CD4-positive, alpha-beta memory T cell (primary cell): ENCODE results near the gene SORCS3. TPM values are rescaled to one million over a fixed set of nuclear protein-coding genes. Genes with fewer than 3 reads are reported as not detected.

ENCODE experiments used
- CTCF ChIA-PET: fragments of 350-600 bp; sonication (Branson Sonifier 250); formaldehyde crosslinking; loops from one replicate; lab custom pipeline; 2021; ENCODE audit warnings: inconsistent platforms; ENCODE audit not compliant: partially characterized antibody; lab: Charles Lee
- POLR2A ChIA-PET: fragments of 350-600 bp; sonication (Branson Sonifier 250); formaldehyde crosslinking; loops from one replicate; lab custom pipeline; 2021; ENCODE audit not compliant: partially characterized antibody; lab: Charles Lee
- DNase-seq, 5 donors: peaks; one replicate each; pipeline versions ENCODE4 v3.0.0 to v3.0.0-alpha.2; 2020 to 2022; ENCODE audit warnings: mixed read lengths in 1 of 5
- H3K27ac ChIP-seq: one replicate; pipeline ENCODE4 v1.7.0; 2013; ENCODE audit warnings: low read depth, low read length
- H3K27me3 ChIP-seq: 2 replicates; pipeline ENCODE4 v1.7.0; 2013; ENCODE audit warnings: mild to moderate bottlenecking, low read length, moderate library complexity; ENCODE audit not compliant: insufficient read depth
- H3K36me3 ChIP-seq: 2 replicates; pipeline ENCODE4 v1.7.0; 2013; ENCODE audit warnings: mild to moderate bottlenecking, low read length, moderate library complexity; ENCODE audit not compliant: insufficient read depth
- H3K4me1 ChIP-seq: 2 replicates; pipeline ENCODE4 v1.7.0; 2013; ENCODE audit warnings: mild to moderate bottlenecking, low read length, moderate library complexity; ENCODE audit not compliant: insufficient read depth
- H3K4me3 ChIP-seq, 2 donors: one replicate each; pipeline ENCODE4 v1.7.0; 2013; ENCODE audit warnings: low read length in 2 of 2, mild to moderate bottlenecking in 1 of 2
- H3K9me3 ChIP-seq, 2 donors: one replicate each; pipeline ENCODE4 v1.7.0; 2013; ENCODE audit warnings: low read length in 2 of 2, control low read depth in 1 of 2; ENCODE audit not compliant: control insufficient read depth in 1 of 2
- H3K27ac Mint-ChIP-seq, 7 donors: one replicate each; pipeline ENCODE4 v1.8.0; 2020 to 2021; ENCODE audit warnings: mixed read lengths in 7 of 7, mild to moderate bottlenecking in 6 of 7, inconsistent platforms in 3 of 7, moderate library complexity in 3 of 7
- H3K27me3 Mint-ChIP-seq, 2 donors: one replicate each; pipeline ENCODE4 v1.8.0; 2020 to 2021; ENCODE audit warnings: mixed read lengths in 2 of 2
- H3K36me3 Mint-ChIP-seq, 2 donors: one replicate each; pipeline ENCODE4 v1.8.0; 2020 to 2021; ENCODE audit warnings: mixed read lengths in 2 of 2, inconsistent platforms in 1 of 2, mild to moderate bottlenecking in 1 of 2
- H3K4me1 Mint-ChIP-seq, 4 donors: one replicate each; pipeline ENCODE4 v1.8.0; 2020 to 2021; ENCODE audit warnings: mixed read lengths in 4 of 4, mild to moderate bottlenecking in 1 of 4
- H3K4me3 Mint-ChIP-seq, 8 donors: one replicate each; pipeline ENCODE4 v1.8.0; 2020 to 2021; ENCODE audit warnings: mixed read lengths in 8 of 8, mild to moderate bottlenecking in 7 of 8, moderate library complexity in 6 of 8, inconsistent platforms in 3 of 8
- H3K9me3 Mint-ChIP-seq, 8 donors: one replicate each; pipeline ENCODE4 v1.8.0; 2020 to 2021; ENCODE audit warnings: mixed read lengths in 8 of 8, mild to moderate bottlenecking in 5 of 8, inconsistent platforms in 3 of 8, moderate library complexity in 1 of 8
- intact Hi-C: fragments of 100-400 bp; cut with micrococcal nuclease; formaldehyde crosslinking; loops from one replicate; pipeline ENCODE4 v1.15.1; 2023
- polyA plus RNA-seq, 2 donors: library from polyadenylated mRNA; unstranded; fragments of 300-500 nt; fragmentation: Illumina TruSeq; gene quantifications; one replicate each; pipeline ENCODE4 v1.2.3, GENCODE V29; 2021
- total RNA-seq, 2 experiments: library from RNA; stranded (reverse); gene quantifications; one replicate each; pipeline ENCODE4 v1.2.3, GENCODE V29; 2021

Gene SORCS3
- total and polyA plus RNA-seq, 4 experiments from 2014 or later: 0.06 to 0.21 TPM; not detected in 2

DNA sequence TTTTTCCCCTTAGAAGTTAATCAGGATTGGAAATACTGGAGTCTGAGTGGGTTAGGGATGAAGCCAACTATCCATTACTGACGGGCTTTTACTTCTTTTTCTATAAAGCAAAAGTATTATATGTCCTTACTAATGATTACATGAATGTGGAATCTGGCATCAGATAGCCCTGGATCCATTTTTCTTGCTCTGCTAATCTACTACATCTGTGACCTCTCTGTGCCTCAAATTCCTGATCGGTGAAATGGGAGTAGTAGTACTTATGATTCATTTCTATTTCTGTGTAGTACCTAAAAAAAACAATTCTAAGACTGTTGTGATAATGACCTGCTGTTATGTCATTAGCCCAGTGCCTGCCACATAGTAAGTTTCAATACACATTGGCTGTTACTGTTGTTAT lies 621.6 kb downstream of the SORCS3 start:
- Histone ChIP-seq H3K4me1 (no peaks in the 10 kb centered on the region), H3K9me3 (no peaks in the 10 kb centered on the region), H3K36me3 (no peaks in the 10 kb centered on the region), H3K27me3 (no peaks in the 10 kb centered on the region), H3K27ac (no peak overlapping the region), H3K4me3 (no peak overlapping the region)
- POLR2A ChIA-PET: no interaction called here
- DNase-seq: no peak
- Mint-ChIP-seq H3K27ac (no peak overlapping the region), H3K27me3 (no peaks in the 10 kb centered on the region), H3K36me3 (no peaks in the 10 kb centered on the region), H3K9me3 (peaks cover 0 to 6% (median 0%) of the 10 kb centered on the region in 8 donors), H3K4me1 (no peaks in the 10 kb centered on the region), H3K4me3 (no peak overlapping the region)
- intact Hi-C loops: no loop called here
- CTCF ChIA-PET: no interaction called here

DNA sequence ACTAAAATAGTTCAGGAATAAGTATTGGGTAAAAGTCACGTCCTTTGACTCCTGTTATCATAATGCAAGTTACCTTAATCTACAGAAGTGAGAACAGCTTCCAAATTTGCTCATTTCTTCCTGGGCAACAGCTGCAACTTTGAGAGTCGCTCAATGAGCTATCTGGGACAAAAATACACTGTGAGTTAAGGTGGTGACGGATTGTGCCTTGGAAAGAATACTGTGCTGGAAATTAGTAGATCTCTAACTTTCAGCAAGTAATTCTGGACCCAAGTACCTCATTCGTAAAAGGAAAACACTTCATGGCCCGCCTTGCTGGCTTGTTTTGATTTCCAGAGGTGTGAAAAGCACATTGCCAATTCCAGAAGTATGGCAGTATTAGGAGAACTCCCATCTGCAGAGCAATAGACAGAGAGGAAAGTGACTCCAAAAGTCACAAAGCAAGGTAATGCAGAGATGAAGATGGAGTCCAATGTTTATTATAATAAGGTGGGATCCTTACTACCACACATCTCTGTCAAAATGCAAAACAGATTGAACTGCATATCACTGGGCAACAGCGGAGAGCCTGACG lies 626.0 kb downstream of the SORCS3 start:
- no peaks in the 10 kb centered on the region for H3K36me3 ChIP-seq
- no peak for DNase-seq
- H3K27ac ChIP-seq: no peak overlapping the region
- no peaks in the 10 kb centered on the region for H3K36me3 Mint-ChIP-seq
- no peaks in the 10 kb centered on the region for H3K4me1 ChIP-seq
- H3K9me3 ChIP-seq: no peaks in the 10 kb centered on the region
- no peak overlapping the region for H3K4me3 ChIP-seq
- H3K27ac Mint-ChIP-seq: no peak overlapping the region
- H3K4me3 Mint-ChIP-seq: no peak overlapping the region
- intact Hi-C loops: no loop called here
- peaks cover 0 to 6% (median 0%) of the 10 kb centered on the region in 8 donors for H3K9me3 Mint-ChIP-seq
- CTCF ChIA-PET: no interaction called here
- H3K27me3 ChIP-seq: no peaks in the 10 kb centered on the region
- no peaks in the 10 kb centered on the region for H3K4me1 Mint-ChIP-seq
- POLR2A ChIA-PET: no interaction called here
- no peaks in the 10 kb centered on the region for H3K27me3 Mint-ChIP-seq

DNA sequence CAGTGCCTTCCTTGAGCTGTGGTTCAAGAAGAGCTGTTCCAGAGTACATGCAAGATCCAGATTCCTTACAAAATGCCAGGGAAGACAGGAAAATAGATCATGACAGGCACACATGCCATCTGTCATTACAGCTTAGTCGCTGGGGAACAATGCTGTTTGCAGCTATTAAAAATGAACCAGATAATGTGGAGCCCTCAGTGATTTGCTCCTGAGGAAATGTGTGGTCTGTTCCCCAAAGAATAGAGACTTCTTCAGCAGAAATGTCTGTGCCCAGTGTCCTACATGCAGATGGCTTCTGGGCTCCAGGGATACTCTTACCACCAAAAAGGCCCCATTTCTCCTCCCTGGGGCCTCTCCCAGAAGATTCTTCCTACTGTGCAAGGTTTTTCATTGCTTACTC lies 627.9 kb downstream of the SORCS3 start:
- no peaks in the 10 kb centered on the region for H3K27me3 Mint-ChIP-seq
- no peak overlapping the region for H3K27ac Mint-ChIP-seq
- no peaks in the 10 kb centered on the region for H3K4me1 ChIP-seq
- intact Hi-C loops: no loop called here
- H3K4me3 ChIP-seq: no peak overlapping the region
- H3K9me3 Mint-ChIP-seq: peaks cover 0 to 6% (median 0%) of the 10 kb centered on the region in 8 donors
- POLR2A ChIA-PET: no interaction called here
- H3K36me3 ChIP-seq: no peaks in the 10 kb centered on the region
- H3K36me3 Mint-ChIP-seq: no peaks in the 10 kb centered on the region
- H3K9me3 ChIP-seq: no peaks in the 10 kb centered on the region
- DNase-seq: no peak
- no peak overlapping the region for H3K4me3 Mint-ChIP-seq
- H3K27me3 ChIP-seq: no peaks in the 10 kb centered on the region
- no peaks in the 10 kb centered on the region for H3K4me1 Mint-ChIP-seq
- no peak overlapping the region for H3K27ac ChIP-seq
- CTCF ChIA-PET: no interaction called here

DNA sequence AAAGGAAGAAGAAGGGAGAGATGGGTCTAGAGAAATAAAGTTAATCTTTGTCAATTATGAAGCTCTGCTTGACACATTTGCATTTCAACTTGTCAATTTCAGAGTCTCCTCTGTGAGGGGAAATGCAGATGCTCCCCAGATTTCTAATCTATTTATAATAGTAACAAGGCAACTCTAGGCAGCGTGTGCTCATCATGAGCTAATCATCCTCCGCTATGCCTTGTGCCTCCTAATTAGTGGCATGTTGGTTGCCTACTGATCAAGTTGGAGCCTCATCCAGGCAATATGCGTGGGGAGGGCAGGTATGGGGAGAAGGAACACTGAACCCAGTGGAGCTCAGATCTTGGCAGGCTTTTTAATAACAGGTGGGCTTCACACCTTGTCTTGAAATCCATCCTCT lies 628.6 kb downstream of the SORCS3 start:
- Histone ChIP-seq H3K4me3 (no peak overlapping the region), H3K27ac (no peak overlapping the region), H3K9me3 (no peaks in the 10 kb centered on the region), H3K36me3 (no peaks in the 10 kb centered on the region), H3K4me1 (no peaks in the 10 kb centered on the region), H3K27me3 (no peaks in the 10 kb centered on the region)
- Mint-ChIP-seq H3K36me3 (no peaks in the 10 kb centered on the region), H3K27ac (no peak overlapping the region), H3K4me1 (no peaks in the 10 kb centered on the region), H3K27me3 (no peaks in the 10 kb centered on the region), H3K9me3 (peaks cover 0 to 6% (median 0%) of the 10 kb centered on the region in 8 donors), H3K4me3 (no peak overlapping the region)
- CTCF ChIA-PET: no interaction called here
- POLR2A ChIA-PET: no interaction called here
- no peak for DNase-seq
- intact Hi-C loops: no loop called here

DNA sequence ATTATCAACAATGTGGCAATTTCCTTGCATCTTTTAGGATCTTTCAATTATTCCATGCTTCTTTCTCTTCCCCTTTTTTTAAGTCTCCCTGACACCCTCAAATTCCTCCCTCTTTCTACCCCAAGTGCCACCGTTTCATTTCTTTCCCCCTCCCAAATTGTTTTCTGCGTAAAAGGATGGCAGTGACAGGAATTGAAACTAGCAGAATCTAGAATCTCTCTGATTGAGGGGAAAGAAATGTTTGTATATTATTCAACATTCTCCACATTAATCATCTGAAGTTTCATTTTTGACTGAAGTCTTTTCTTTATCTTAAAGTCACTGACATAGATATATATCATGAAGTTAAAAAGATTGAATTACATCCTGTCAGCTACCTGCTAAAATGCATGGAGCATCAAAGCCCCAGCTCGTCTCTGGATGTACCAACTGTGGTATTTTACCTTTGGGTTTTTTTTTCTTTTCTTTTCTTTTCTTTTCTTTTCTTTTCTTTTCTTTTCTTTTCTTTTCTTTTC lies 633.5 kb downstream of the SORCS3 start:
- H3K27me3 Mint-ChIP-seq: no peaks in the 10 kb centered on the region
- H3K9me3 Mint-ChIP-seq: peaks cover 0 to 9% (median 0%) of the 10 kb centered on the region in 8 donors
- Histone ChIP-seq H3K27me3 (no peaks in the 10 kb centered on the region), H3K36me3 (no peaks in the 10 kb centered on the region), H3K9me3 (no peaks in the 10 kb centered on the region), H3K4me1 (no peaks in the 10 kb centered on the region), H3K4me3 (no peak overlapping the region), H3K27ac (no peak overlapping the region)
- H3K4me3 Mint-ChIP-seq: no peak overlapping the region
- H3K4me1 Mint-ChIP-seq: no peaks in the 10 kb centered on the region
- POLR2A ChIA-PET: no interaction called here
- CTCF ChIA-PET: no interaction called here
- DNase-seq: no peak
- no peak overlapping the region for H3K27ac Mint-ChIP-seq
- intact Hi-C loops: no loop called here
- H3K36me3 Mint-ChIP-seq: no peaks in the 10 kb centered on the region

DNA sequence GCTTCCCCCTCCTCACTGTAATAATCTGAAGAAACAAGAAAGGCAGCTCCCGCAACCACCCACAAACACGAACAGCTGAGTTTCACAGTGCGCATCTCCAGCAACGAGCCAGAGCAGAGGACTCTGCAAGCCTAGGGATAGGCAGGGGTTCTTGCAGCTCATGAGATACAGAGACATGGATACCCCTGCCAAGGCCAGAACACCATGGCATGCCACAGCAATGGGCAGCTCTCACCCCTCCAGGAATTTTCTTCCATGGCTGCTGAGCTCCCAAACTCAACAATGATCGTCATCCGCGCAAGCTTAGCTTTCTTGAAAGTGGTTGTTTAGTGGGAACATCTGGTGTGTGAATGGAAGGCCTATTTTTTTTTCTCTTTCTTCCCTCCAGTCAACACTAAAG lies 637.3 kb downstream of the SORCS3 start:
- Histone ChIP-seq H3K4me3 (no peak overlapping the region), H3K4me1 (no peaks in the 10 kb centered on the region), H3K27me3 (no peaks in the 10 kb centered on the region), H3K36me3 (no peaks in the 10 kb centered on the region), H3K27ac (no peak overlapping the region), H3K9me3 (no peaks in the 10 kb centered on the region)
- Mint-ChIP-seq H3K27ac (no peak overlapping the region), H3K36me3 (no peaks in the 10 kb centered on the region), H3K4me1 (no peaks in the 10 kb centered on the region), H3K4me3 (no peak overlapping the region), H3K9me3 (peaks cover 0 to 9% (median 3%) of the 10 kb centered on the region in 8 donors), H3K27me3 (no peaks in the 10 kb centered on the region)
- intact Hi-C loops: no loop called here
- CTCF ChIA-PET: no interaction called here
- DNase-seq: no peak
- POLR2A ChIA-PET: no interaction called here

DNA sequence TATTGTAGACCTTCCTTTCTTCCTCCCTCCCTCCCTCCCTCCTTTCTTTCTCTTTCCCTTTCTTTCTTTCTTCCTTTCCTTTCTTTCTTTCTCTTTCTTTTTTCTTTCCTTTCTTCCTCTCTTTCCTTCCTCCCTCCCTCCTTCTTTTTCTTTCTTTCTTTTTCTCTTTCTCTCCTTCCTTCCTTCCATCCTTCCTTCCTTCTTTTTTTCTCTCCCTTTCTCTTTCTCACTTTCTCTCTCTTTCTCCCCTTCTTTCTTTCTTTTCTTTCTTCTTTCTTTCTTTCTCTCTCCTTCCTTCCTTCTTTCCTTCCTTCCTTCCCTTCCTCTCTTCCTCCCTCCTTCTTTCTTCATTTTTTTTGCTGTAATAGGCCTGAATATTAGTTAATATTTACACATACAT lies 638.0 kb downstream of the SORCS3 start:
- no peak for DNase-seq
- POLR2A ChIA-PET: no interaction called here
- Mint-ChIP-seq H3K36me3 (no peaks in the 10 kb centered on the region), H3K27me3 (no peaks in the 10 kb centered on the region), H3K4me1 (no peaks in the 10 kb centered on the region), H3K27ac (no peak overlapping the region), H3K9me3 (peaks cover 0 to 9% (median 3%) of the 10 kb centered on the region in 8 donors), H3K4me3 (no peak overlapping the region)
- no peak overlapping the region for H3K4me3 ChIP-seq
- H3K27ac ChIP-seq: no peak overlapping the region
- no peaks in the 10 kb centered on the region for H3K36me3 ChIP-seq
- no peaks in the 10 kb centered on the region for H3K27me3 ChIP-seq
- CTCF ChIA-PET: no interaction called here
- no peaks in the 10 kb centered on the region for H3K4me1 ChIP-seq
- H3K9me3 ChIP-seq: no peaks in the 10 kb centered on the region
- intact Hi-C loops: no loop called here
